Stimulated activated CD8-positive, alpha-beta memory T cell treated with anti-CD3 and anti-CD28 coated beads, Interleukin-7, amount 100 ng/mL, for 4 hours (primary cell): ENCODE results near the gene HMX1.

ENCODE experiments used
- DNase-seq, 2 donors: peaks; one replicate each; pipeline ENCODE4 v3.0.0-alpha.2; 2020; ENCODE audit warnings: low read depth in 2 of 2

Gene HMX1

DNA sequence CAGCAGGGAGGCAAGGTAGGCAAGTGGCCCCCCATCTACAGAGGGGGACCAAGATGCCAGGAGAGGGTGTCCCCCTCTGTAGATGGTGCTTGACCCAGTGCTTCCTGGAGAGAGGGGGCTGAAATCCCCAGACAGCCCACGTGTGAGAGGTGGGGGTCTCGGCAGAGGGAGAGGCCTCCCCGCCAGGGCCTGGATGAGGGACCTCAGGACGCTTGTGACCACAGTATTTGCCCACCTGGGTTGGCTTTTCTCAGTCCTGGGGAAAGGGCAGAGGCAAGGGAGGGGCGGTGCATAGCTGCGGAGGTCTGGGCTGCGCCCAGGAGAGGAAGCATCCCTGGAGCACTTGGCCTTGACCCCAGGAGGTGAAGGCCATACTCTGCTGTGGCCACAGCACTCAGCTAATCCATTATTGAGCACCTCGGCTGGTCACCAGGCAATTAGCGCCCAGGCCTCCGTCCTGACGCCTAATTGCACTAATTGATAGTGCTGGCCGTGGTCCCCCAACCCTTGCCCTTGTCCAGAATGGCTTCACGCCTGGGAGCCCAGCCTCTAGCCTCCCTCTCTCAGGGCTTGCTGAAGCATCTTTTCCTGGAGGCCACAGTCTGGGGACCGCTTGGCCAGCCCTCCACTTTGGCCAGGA, 30.7 kb downstream of the HMX1 start:
- no peak for DNase-seq

DNA sequence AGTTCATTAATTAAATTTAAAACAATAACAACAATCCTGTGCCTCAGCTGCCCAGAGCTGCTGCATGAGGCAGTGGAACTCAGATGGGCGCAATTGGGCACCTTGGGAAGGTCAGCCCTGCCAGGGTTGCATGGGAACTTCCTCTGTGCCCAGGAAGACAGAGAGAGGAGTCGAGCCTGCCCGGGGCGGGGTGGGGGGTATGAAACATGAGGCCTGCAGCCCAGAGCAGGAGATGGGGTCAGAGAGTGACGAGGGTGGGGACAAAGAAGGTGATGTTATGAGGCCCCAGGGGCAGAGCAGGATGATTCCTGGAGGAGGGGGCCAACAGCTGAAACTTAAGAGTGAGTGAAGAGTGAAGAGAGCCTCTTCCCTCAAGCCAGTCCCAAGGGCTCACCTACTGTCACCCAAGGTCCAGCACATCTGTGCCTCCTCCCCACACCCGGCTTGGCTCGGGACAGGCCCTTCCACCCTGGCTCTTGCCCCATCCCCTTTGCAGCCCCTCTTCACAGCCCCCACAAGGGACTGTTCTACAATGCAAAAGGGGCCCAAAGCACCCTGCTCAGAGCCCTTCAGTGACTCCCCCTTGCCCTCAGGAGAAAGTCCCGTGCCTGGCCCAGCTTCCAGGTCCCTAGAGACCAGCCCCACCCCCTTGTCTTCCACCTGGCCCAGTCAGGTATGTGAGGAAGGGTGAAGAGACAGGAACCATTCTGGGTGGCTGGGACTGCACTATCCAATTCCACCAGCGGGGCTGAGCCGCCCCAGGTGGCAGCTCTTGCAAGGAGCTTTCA, 31.4 kb downstream of the HMX1 start:
- no peak for DNase-seq

DNA sequence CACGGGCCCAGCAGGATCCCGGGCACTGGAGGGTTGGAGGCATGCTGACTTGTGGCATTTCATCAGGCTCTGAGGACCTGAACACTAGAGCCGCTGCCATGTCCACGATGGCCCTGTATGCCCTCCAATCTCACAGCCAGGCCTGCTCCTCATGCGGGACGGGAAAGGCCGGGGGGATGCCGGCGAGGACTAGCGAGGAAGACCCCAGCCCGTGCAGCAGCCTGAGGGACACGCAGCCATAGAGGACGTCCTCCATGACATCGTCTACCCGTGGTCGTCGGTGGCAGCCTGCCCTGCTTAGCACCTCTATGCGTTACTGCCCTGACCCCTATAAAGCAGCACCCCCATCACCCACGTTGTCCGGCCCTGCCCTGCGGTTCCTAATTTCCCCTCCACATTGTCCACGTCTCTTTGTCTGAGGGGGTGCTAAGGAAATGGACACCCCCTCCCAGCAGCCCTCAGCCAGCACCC, 32.6 kb downstream of the HMX1 start:
- DNase-seq, result no peak

- no peak for DNase-seq
Observed at GRCh38 chr4:8838296-8838960, 33.2 kb downstream of the HMX1 start.

GRCh38 chr4:8837181-8837841, 34.3 kb downstream of the HMX1 start:
- DNase-seq, result no peak

- no peak for DNase-seq
Observed at GRCh38 chr4:8836664-8837171, 34.9 kb downstream of the HMX1 start.

DNA sequence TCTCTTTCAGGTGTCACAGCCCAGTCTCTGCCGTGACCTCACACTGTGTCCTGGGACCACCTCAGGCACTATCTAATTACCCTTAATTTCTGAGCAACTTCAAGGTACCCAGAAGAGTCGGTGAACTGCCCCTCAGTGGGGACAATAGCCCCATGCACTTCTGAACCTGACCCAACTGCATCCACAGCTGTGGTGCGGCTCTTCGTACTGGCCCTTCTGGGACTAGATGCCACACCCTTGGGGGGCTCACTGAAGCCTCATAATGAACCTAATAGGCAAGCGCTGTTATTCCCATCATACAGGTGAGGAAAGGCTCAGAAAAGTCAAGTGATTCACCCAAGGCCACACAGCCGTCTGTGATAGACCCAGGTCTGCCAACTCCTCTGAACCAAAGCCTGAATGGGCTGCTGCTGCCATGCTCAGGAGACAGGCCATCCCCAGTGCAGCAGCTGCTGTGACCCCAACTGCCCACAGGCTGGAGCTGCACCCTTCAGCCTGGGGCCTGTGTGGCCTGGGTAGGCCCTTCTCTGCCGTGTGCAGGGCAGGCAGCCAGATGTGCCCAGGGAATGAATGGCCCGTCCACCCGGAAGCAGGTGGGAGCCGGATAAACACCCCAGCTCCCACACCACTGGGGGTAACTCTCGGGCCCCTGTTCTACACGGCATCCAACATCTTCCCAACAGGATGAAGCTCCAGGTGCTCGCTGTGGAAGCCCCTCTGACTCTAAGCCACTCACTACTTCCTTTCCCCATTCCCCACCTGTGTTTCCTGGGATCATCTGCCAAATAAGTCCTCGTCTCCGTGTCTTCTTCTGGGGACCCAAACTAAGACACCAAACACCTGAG, 35.9 kb downstream of the HMX1 start:
- no peak for DNase-seq

GRCh38 chr4:8834681-8835220, 36.9 kb downstream of the HMX1 start:
- no peak for DNase-seq

GRCh38 chr4:8832113-8832915, 39.3 kb downstream of the HMX1 start:
- no peak for DNase-seq

GRCh38 chr4:8831221-8832112, 40.2 kb downstream of the HMX1 start:
- DNase-seq, result no peak

GRCh38 chr4:8830611-8831200, 40.9 kb downstream of the HMX1 start:
- DNase-seq, result no peak

DNA sequence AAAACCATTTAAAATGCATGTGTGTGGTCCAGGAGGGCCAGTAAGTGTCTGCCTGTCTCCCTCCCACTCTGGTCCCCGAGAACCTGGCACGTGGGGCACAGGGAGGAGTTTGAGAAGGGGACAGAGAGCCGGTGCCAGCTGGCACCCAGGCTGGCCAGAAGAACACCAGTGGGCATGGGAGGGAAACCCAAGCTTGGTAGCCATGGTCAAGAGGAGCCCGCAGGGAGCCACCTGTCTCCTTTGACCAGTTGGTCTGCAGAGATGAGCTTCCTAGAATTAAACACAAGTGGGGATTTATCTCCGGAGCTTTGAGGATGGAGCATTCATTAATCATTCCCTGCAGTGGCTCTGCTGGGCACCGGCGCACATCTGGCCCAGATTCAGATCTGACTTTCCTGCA, 41.6 kb downstream of the HMX1 start:
- DNase-seq, result no peak

DNA sequence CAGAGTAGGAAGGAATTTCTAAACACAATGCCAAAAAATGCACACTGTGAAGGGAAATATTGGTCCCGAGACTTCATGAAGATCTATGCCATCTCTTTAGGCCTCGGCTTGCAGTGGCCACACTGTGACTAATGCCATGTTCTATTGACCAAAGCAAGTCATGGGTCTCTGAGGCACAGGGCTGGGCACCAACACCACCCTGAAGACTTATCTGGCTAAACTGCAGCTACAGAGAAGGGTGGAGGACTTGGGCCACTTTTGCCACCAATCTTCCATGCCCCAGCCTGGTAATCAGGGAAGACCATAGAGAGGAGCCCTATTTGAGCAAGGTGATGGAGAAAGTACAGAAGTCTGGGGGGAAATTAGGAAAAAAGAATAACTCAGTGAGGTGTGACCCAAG, 42.1 kb downstream of the HMX1 start:
- DNase-seq, result no peak

DNA sequence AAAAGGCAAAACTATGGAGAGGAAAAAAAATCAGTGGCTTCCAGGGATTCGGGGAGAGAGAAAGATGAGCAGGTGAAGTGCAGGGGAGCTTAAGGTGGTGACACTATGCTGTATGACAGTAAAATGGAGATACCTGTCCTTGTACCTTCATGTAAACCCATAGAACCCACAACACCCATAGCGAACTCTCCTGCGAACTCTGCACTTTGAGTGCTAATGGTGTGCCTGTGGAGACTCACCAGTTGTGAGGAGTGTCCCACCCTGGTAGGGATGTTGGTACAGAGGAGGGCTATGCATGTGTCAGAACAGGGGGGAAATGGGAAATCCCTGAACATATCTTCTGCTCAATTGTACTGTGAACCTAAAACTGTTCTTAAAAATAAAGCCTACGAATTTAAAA, 42.8 kb downstream of the HMX1 start:
- DNase-seq, result no peak

DNA sequence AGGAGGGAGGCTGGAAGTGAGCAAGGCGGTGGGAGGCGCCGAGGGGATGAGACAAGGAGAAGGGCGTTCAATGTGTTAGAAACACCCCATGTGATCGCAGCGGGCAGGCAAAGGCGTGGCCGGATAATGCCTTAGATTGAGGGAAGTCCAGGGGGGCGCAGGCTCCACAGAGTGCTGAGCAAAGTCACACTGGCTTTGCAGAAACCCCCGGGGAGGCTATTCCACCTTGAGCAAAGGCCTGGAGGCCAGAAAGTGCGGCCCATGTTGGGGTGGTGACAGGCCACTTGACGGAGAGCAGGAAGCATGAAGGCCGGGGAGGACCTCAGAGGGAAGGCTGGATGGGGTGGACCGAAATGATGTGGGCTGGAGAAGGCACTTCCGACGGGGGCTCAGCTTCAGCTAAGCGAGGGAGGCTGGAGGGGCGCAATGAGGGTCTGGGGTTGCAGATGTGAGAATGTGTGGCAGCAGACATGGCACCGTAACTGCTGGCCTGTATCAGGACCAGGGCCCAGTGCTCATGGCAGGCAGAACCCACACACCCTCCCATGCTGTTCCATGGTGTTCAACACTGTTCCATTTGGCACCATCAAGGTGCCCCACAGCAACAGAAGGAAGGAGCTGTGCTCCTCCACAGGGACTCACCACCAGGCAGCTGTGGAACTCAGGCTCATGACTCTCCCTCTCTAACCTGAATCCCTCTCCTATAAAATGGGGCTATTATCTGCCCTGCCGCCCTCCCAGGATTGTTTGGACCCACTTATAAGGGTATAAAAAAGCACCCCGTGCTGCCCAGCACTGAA, 50.3 kb downstream of the HMX1 start:
- no peak for DNase-seq

- DNase-seq, result no peak
Observed at GRCh38 chr4:8820178-8821102, 51.2 kb downstream of the HMX1 start.
